GM12892 (cell line): ENCODE results near the gene HDAC4.

Source experiments
- DNase-seq: peaks from one replicate; pipeline ENCODE4 v3.0.0; 2011; ENCODE audit not compliant: insufficient read length
- FAIRE-seq: peaks from 2 replicates; lab custom pipeline; 2011; peaks lifted over from hg19 to GRCh38; lab: Jason Lieb, UNC
- POLR2A ChIP-seq: IDR thresholded peaks from 2 replicates; pipeline ENCODE4 v1.6.1; 2011; ENCODE audit warnings: low read depth, low read length, control low read depth
- POLR2AphosphoS5 ChIP-seq: IDR thresholded peaks from 2 replicates; pipeline ENCODE4 v1.6.1; 2011; ENCODE audit warnings: low read depth, low read length, control low read depth
- TAF1 ChIP-seq: IDR thresholded peaks from 2 replicates; pipeline ENCODE4 v1.6.1; 2011; ENCODE audit warnings: low read depth, mild to moderate bottlenecking, control low read depth, low read length, borderline replicate concordance

HDAC4 gene

DNA sequence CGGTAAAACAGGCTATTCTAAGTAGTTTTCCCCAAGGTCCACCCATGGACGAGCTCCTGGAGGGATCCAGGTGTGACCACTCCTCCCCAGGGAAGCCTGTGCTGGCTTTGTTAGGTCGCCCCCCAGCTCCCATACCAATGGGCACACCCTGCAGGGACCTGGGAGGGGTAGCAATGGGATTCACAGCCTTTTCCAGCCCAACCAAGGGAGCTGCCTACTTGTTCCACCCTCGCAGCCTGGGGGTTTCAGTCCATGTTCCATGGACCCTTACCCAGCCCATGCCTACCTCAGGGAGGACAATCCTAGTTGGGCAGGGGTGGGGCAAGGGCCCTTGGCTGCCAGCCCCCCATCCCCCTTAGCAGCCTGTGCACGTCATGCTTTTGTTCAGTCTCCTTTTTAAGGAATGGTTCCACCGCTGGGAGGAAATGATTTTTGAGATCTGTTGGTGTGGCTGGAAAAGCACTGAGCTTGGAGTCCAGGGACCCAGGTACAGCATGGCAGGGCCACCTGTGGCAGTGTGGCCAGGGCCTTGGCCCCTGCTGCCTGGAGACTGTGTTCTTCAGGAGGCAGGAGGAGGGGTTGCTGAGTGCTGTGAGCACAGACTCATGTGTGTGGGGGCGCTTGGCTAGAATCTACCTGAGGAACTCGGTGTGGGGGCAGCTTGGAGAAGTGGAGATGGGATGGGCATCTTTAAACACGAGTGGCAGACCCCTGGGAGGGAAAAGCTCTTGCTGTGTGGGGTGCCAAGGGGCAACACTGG lies 386.2 kb downstream of the HDAC4 start:
- DNase-seq (no peak), FAIRE-seq (no peak)
- no peak for TF ChIP-seq TAF1
- no peak for TF ChIP-seq POLR2A
- TF ChIP-seq POLR2AphosphoS5 = no peak

DNA sequence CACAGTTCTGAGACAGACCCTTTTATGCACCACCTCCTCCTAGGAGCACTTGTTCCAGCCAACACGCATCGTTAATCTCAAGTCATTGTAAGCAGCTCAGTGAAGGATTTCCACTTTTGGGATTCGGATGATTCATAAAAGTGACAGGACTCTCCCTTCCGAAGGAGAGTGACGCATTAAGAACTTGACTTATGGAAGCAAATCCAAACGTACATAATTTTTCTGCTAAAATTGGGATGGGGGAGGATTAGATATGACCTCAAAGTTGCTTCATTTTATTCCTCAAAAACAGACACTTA lies 387.2 kb downstream of the HDAC4 start:
- TF ChIP-seq TAF1 = no peak
- TF ChIP-seq POLR2AphosphoS5 = no peak
- no peak for TF ChIP-seq POLR2A
- FAIRE-seq (no peak), DNase-seq (no peak)

DNA sequence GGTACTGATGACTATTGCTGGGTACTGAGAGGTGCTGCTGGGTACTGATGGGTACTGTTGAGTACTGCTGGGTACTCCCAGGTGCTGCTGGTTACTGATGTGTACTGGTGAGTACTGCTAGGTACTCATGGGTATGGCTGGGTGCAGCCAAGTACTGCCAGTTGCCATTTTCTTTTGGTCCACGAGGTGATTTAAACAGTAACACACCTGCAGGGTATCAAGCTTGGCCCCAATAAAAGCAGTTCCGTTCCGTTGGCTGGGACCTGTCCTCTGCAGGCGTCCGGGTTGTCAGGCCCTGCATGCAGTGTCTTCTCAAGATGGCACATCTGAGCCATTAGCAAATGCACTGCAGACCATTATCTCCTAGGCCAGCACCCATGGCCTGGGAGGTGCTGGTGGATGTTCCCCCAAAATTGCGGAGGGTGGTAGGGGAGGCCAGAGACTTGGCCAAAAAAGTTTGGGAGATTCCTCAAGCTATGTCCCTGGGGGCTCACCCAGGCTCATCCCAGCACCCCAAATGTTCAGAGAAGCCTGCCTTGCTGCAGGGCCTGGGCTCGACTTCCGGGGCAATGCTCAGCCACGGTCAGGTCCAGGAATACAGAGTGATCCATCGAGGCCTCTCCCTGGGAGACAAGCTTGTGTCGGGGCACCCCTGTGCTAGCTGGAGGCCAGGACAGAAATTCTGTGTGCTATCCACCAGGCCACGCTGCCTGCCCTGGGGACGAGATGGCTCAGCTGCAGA lies 387.7 kb downstream of the HDAC4 start:
- DNase-seq (no peak), FAIRE-seq (no peak)
- TF ChIP-seq POLR2A = no peak
- no peak for TF ChIP-seq POLR2AphosphoS5
- TF ChIP-seq TAF1 = no peak

DNA sequence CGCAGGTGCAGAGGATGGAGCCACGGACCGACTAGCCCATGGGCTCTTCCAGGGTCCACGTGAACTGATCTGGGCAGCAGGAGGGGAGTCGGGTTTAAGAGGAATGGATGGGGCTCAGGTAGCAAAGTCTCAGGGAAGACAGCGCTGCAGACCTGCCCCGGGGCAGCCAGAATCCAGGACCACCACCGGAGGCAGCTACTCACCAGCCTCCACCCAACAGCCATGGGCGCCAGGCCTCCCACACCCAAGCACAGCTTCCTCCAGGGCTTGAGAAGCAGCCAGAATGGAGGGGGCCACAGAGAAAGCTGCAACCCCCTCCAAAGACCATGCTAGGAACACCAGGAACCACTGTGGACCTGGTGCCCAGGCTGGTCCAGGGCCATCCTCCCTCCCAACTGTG lies 388.6 kb downstream of the HDAC4 start:
- TF ChIP-seq POLR2AphosphoS5 (no peak), TAF1 (no peak), POLR2A (no peak)
- DNase-seq = no peak
- FAIRE-seq = no peak

DNA sequence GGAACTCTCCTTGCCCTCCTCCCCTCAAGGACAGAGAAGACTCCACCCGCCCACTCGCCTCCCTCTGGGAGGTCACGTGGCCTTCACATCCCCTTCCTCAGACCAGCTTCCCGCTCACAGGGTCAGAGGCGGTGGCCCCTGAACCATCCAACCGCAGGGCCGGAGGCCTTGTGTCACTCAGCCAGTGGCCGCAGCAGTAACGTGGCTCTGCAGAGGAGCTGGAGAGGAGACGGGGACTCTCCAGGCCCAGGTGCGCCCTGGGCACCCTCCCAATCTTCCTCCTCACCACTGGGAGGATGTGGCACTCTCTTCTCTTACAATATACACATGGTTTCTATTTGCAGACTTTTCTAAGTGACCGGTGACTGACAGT lies 391.2 kb downstream of the HDAC4 start:
- TF ChIP-seq POLR2A (no peak), TAF1 (no peak), POLR2AphosphoS5 (no peak)
- FAIRE-seq (no peak), DNase-seq (no peak)

DNA sequence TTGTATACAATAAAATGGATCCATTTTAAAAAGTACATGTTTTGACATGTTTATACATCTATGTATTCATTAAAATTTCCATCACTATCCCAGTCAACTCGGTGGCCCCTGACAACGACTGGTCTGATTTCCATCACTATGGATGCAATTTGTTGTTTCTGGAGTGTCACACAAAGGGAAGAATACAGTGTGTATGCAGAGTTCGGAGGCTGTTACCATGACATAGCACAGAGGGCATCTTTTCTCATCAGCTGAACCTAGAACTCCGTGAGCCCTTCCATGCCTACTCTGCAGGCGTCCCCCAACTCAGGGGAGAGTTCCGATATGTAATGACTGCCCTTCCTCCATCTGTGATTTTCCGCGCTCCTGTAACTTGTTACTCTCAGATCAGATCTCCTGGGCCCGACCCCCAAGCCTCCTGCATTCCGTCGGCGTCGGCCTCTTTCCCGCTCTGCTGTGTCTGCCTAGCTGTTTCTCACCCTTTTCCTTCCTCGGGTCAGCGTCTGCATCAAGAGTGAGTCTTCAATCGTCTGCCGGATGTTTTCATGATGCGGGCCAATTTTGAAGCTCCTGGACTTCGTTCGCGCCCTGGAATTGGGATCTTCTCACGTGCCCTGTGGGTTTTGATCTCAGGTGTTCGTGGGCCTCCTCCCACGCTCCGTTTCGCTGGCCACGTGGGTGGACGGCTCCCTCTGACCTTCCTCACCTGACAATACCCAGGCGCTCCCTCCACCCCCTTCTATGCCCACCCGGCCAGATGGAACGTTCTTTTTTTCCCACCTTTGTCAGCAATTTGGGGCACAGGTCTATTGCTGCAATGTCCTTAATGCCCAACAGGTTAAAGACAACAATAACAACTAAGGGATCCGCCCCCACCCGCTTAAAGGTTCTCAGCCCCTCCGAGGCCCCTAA lies 391.9 kb downstream of the HDAC4 start:
- FAIRE-seq (no peak), DNase-seq (no peak)
- TF ChIP-seq POLR2AphosphoS5 (no peak), POLR2A (no peak), TAF1 (no peak)

DNA sequence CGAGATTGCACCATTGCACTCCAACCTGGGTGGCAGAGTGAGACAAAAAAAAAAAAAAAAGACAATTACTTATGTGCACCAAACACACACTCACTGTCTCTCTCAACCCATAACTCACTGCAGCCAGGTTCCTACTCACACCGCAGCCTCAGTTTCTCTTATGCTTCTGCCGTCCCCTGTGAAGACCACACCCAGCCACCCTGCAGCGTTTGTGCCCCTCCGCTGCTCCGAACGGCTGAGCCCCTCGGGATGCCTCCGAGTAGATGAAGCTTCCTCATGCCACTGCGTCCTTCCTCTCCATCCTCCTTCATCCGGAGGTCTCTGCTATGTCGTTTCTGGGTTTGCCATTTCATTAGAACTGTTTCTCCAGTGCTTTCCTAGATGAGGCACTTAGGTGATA lies 392.8 kb downstream of the HDAC4 start:
- no peak for FAIRE-seq
- no peak for TF ChIP-seq POLR2A
- TF ChIP-seq TAF1 = no peak
- no peak for TF ChIP-seq POLR2AphosphoS5
- no peak for DNase-seq

DNA sequence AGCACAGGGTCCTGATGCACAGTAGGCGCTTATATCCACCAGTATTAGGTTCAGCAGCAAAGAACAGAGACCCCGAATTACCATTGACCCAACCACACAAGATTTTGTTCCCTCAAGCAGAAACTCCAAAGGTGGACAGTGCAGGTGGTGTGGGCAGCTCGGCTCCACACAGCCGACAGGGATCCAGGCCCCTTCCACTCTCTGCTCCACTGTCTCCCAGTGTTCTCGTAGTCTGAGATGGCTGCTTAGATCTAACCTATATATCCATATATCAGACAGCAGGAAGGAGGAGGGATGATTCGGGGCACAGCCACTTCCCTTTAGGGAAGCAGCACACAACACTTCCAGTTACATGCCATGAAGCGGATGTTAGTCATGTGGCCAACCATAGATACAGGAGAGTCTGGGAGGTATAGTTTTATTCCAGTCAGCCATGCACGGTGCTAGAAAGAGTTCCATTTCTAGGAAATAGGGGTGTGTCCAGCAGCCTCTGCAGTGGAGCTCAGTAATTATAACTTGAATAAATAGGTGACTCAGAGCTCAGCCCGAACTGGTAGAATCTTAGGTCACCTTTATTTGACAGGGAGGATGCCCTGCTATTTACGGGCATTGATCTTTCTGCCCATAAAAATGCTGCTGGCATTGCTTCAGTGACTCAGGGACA lies 394.1 kb downstream of the HDAC4 start:
- FAIRE-seq (no peak), DNase-seq (no peak)
- TF ChIP-seq POLR2A = no peak
- no peak for TF ChIP-seq TAF1

DNA sequence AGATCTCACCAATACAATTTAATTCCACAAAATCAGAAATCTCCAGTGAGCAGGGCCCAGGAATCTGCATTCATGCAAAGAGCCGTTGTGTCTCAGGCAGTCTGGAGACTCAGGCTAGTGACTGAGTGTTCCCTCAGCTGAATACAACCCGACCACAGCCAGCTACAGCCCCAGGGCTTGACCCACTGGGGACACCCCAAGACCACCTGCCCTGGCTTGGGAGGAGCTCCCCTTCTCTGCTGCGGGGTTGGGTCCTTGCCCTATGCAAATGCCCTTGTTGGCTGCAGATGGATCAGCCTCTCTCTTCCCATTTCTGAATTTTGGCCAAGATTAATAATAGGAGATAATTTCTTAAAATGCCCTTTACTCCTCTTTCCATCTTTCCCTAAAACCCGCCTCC lies 395.2 kb downstream of the HDAC4 start:
- DNase-seq = no peak
- TF ChIP-seq TAF1 (no peak), POLR2A (no peak)
- no peak for FAIRE-seq

DNA sequence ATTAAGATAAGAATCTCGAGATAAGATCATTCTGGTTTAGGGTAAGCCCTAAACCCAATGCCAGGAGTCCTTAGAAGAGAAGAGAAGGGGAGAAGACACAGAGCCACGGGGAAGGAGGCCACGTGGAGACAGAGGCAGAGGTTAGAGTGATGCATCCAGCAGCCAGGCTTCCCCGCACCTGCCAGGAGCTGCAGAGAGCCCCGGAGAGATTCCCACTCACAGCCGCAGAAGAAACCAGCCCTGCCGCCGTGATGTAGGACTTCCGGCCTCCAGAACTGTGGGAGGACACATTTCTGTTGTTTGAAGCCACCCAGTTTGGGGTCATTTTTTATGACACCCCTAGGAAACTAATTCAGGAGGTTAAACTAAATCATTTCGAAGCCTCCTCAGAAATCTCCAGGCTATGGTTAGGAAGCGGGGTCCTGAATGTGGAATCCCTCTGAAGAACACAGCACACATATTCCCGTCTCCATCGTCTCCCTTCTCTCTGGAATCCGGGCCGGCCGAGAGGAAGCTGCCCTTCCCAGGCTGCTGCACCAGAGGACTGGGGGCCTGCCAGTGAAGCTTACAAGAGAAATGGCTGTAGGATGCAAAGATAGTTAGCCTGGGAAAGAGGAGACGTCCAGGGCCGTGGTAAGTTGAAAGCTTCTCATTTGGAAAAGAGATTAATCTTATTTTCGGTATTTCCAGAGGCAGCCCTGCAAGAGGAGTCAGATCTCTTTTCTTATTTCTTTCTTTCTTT lies 396.4 kb downstream of the HDAC4 start:
- TF ChIP-seq POLR2AphosphoS5 = no peak
- TF ChIP-seq TAF1 = no peak
- TF ChIP-seq POLR2A = no peak
- DNase-seq (no peak), FAIRE-seq (no peak)
